SJCRH30 (cell line): ENCODE measurements around the gene SIN3B. TPM values are rescaled to one million over a fixed set of nuclear protein-coding genes. Genes with fewer than 3 reads are reported as not detected.

ENCODE experiments used
- DNase-seq, 2 experiments: peaks; one replicate each; pipeline ENCODE4 v3.0.0-alpha.2; 2015 to 2020
- H3K27ac ChIP-seq: fragments of 250-450 bp; sonication (Bioruptor Pico); 2 replicates; pipeline ENCODE4 v1.5.1; 2020; ENCODE audit warnings: mild to moderate bottlenecking, moderate library complexity
- H3K27me3 ChIP-seq: fragments of 250-450 bp; sonication (Bioruptor Pico); 2 replicates; pipeline ENCODE4 v1.5.1; 2020; ENCODE audit warnings: mild to moderate bottlenecking, moderate library complexity
- H3K36me3 ChIP-seq: fragments of 250-450 bp; sonication (Bioruptor Pico); 2 replicates; pipeline ENCODE4 v1.5.1; 2020; ENCODE audit warnings: mild to moderate bottlenecking, moderate library complexity
- H3K4me1 ChIP-seq: fragments of 250-450 bp; sonication (Bioruptor Pico); 2 replicates; pipeline ENCODE4 v1.5.1; 2020; ENCODE audit warnings: mild to moderate bottlenecking, moderate library complexity
- H3K4me3 ChIP-seq: fragments of 250-450 bp; sonication (Bioruptor Pico); 2 replicates; pipeline ENCODE4 v1.5.1; 2020; ENCODE audit warnings: mild to moderate bottlenecking, moderate library complexity
- H3K9me3 ChIP-seq: fragments of 250-450 bp; sonication (Bioruptor Pico); replicated peaks from 2 replicates; pipeline ENCODE4 v1.5.1; 2020; ENCODE audit warnings: mild to moderate bottlenecking, moderate library complexity
- total RNA-seq: library from RNA; depleted of rRNA; stranded (reverse); fragments of >200 nt; shearing (Covaris generic); gene quantifications from 2 replicates; pipeline ENCODE4 v1.2.3, GENCODE V29; 2014

Gene SIN3B
- total RNA-seq, 1 experiment from 2014 or later: 36.0 TPM

DNA sequence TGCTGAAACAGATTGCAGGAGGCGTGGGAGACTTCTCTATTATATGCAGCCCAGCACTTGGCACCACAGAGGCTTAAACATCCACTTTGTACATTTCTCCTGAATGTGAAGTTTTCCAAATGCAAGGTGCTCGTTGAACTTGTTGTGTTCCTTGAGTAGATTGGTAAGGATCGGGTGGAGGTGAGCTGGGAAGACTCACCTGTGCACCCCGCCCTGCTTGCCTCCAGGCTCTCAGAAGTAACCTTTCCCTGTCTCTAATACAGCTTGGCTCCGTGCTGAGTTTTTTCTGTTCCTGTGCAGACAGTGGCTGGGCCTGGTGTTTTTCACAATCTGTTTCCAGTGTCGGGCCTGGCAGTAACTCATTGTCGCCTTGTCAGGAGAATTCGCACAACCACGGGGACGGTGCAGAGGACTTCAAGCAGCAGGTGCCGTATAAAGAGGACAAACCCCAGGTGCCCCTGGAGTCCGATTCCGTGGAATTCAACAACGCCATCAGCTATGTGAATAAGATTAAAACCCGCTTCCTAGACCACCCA lies 12.3 kb downstream of the SIN3B start:
- H3K4me1 ChIP-seq: no peaks in the 10 kb centered on the region
- DNase-seq: no peak
- H3K36me3 ChIP-seq: peaks cover 69% of the 10 kb centered on the region

DNA sequence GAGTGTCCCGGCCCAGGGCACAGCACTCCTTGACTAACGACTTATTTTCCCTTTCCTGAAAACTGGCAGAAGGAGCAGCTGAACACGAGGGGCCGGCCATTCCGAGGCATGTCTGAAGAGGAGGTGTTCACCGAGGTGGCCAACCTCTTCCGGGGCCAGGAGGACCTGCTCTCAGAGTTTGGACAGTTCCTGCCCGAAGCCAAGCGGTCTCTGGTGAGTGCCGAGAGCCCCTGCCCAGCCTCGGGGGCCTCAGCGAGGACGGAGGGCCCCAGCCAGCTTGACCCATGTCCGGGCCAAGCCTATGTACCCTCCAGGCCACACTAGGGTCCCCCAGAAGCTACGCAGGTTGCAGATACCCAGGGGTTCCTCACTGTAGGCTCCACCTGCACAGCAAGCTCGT lies 17.7 kb downstream of the SIN3B start:
- peaks cover 81% of the 10 kb centered on the region for H3K36me3 ChIP-seq
- H3K27me3 ChIP-seq: no peaks in the 10 kb centered on the region
- no peak for DNase-seq
- H3K27ac ChIP-seq: no peak overlapping the region
- no peaks in the 10 kb centered on the region for H3K4me1 ChIP-seq
- H3K9me3 ChIP-seq: no peaks in the 10 kb centered on the region
- H3K4me3 ChIP-seq: no peak overlapping the region

More for the DNA sequence above, 12.3 kb downstream of the SIN3B start:
- no peak overlapping the region for H3K27ac ChIP-seq
- H3K4me3 ChIP-seq: no peak overlapping the region
- H3K27me3 ChIP-seq: no peaks in the 10 kb centered on the region
- H3K9me3 ChIP-seq: no peaks in the 10 kb centered on the region

DNA sequence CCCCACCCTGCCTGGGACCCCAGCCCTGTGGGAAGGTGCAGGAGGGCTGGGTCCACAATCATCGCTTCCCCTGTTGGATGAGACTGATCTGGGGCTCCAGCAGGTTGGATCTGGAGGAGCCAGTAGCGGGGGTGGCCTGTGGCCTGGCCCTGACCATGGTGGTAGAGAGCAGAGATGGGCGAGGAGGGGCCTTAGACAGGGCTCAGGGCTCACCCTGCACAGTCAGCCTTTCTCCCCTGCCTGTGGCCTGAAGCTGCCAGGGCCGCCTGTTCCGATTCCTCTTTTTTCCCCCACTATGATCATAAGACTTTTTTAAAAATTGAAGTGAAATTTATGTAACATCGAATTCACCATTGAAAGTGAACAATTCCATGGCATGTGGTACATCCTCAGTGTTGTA lies 18.2 kb downstream of the SIN3B start:
- Histone ChIP-seq H3K36me3 (peaks cover 82% of the 10 kb centered on the region), H3K27me3 (no peaks in the 10 kb centered on the region), H3K9me3 (no peaks in the 10 kb centered on the region), H3K27ac (no peak overlapping the region), H3K4me3 (no peak overlapping the region), H3K4me1 (no peaks in the 10 kb centered on the region)
- no peak for DNase-seq

DNA sequence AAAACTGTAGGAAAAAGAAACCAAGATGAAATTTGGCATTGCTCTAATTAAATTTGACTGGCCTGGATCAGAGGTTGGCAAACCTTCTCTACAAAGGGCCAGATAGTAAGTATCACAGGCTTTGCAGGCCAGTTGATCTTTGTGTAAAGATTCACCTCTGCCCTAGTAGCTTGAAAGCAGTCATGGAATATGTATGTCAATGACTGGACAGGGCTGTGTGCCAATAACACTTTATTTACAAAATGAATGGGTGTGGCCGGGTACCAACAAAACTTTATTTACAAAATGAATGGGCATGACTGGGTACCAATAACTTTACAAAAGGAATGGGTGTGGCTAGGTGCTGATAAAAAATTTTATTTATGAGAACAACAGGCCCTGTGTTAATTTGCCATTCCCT lies 20.0 kb downstream of the SIN3B start:
- H3K27ac ChIP-seq: no peak overlapping the region
- DNase-seq: no peak
- H3K9me3 ChIP-seq: no peaks in the 10 kb centered on the region
- peaks cover 75% of the 10 kb centered on the region for H3K36me3 ChIP-seq
- H3K27me3 ChIP-seq: no peaks in the 10 kb centered on the region
- H3K4me3 ChIP-seq: no peak overlapping the region
- no peaks in the 10 kb centered on the region for H3K4me1 ChIP-seq

DNA sequence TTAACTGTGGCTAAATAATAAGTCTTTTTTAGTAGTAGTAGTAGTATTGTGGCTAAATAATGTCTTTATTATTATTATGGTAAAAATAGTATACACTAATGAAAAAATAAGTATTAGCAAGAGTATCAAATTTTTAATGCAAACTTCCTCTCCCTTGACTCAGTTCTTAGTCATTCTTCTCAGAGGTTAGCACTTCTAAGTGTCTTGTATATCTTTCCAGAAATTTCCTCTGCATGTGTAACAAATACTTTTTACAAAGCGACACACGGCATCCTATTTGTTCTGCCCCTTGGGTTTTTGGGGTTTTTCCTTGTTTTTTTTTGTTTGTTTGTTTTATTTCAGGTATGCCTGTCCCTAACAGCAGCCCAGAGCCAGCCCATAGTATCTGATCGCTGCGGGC lies 20.9 kb downstream of the SIN3B start:
- Histone ChIP-seq H3K4me3 (no peak overlapping the region), H3K27me3 (no peaks in the 10 kb centered on the region), H3K4me1 (no peaks in the 10 kb centered on the region), H3K27ac (no peak overlapping the region), H3K36me3 (peaks cover 73% of the 10 kb centered on the region), H3K9me3 (no peaks in the 10 kb centered on the region)
- no peak for DNase-seq

DNA sequence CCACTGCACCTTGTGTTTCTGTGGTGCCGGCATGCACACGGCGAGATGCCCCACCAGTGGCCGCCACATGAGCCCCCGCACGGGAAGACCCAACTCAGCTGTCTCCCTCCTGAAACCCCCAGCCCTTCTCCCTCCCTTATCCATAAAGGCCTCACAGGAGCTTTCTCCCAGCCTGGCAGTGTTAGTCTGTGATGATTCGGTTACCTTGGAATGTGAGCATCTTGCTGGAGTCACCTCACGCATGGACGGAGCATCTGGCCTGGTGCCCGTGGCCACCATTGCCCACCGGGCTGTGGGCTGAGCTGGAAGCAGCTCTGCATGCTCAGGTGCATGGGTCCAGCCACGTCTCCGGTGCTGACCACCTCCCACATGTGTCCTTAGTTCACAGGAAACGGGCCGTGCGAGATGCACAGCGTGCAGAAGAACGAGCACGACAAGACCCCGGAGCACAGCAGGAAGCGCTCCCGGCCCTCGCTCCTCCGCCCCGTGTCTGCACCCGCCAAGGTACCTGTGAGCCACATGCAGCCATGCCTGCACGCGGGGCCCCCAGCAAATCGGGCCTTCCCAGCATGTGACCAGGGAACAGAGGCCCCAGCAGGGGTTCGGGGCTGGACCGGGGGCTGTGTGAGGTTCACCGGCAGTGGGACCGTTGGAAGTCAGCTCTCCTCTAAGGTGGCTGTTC lies 22.0 kb downstream of the SIN3B start:
- no peak overlapping the region for H3K4me3 ChIP-seq
- peaks cover 68% of the 10 kb centered on the region for H3K36me3 ChIP-seq
- no peak for DNase-seq
- H3K9me3 ChIP-seq: no peaks in the 10 kb centered on the region
- no peak overlapping the region for H3K27ac ChIP-seq
- no peaks in the 10 kb centered on the region for H3K27me3 ChIP-seq
- no peaks in the 10 kb centered on the region for H3K4me1 ChIP-seq

DNA sequence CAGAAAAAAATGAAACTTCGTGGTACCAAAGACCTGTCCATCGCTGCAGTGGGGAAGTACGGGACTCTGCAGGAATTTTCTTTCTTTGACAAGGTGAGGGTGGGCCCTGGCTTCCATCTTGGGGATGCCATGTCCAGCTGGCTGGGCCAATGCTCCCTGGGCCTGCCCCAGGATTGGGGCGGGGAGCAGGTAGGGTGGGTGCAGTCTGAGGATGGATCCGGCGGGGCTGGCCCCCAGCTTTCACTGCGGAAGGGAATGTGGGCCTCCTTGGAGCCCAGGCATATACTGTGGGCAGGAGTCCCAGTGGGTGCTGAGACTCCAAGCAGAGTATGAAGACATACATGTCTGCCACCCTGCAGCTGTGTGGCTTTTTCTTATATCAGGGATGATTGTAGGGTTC lies 23.9 kb downstream of the SIN3B start:
- peaks cover 50% of the 10 kb centered on the region for H3K36me3 ChIP-seq

DNA sequence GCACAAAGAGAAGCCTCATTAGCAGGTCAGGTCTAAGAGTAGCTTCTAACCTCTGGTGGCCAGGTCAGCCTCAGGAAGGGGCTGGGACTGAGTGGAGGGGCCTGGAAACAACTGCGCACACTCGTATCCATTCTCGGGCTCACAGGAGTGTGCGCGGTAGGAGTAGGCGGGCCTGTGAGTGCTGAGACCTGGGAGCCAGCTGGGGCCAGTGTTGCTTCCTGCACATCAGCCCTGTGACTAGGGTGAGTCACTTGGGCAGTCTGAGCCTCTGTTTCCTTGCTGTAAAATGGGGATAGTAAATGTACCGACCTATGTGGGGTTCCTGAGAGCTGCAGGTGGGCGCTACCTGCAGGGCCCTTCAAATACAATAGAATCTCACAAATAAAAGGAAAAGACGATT lies 26.9 kb downstream of the SIN3B start:
- Histone ChIP-seq H3K36me3 (peaks cover 29% of the 10 kb centered on the region), H3K27ac (no peak overlapping the region), H3K4me3 (no peak overlapping the region), H3K9me3 (no peaks in the 10 kb centered on the region), H3K27me3 (no peaks in the 10 kb centered on the region), H3K4me1 (no peaks in the 10 kb centered on the region)
- no peak for DNase-seq

More for the DNA sequence above, 23.9 kb downstream of the SIN3B start:
- no peaks in the 10 kb centered on the region for H3K27me3 ChIP-seq
- H3K27ac ChIP-seq: no peak overlapping the region
- no peak for DNase-seq
- no peaks in the 10 kb centered on the region for H3K4me1 ChIP-seq
- no peaks in the 10 kb centered on the region for H3K9me3 ChIP-seq
- H3K4me3 ChIP-seq: no peak overlapping the region

DNA sequence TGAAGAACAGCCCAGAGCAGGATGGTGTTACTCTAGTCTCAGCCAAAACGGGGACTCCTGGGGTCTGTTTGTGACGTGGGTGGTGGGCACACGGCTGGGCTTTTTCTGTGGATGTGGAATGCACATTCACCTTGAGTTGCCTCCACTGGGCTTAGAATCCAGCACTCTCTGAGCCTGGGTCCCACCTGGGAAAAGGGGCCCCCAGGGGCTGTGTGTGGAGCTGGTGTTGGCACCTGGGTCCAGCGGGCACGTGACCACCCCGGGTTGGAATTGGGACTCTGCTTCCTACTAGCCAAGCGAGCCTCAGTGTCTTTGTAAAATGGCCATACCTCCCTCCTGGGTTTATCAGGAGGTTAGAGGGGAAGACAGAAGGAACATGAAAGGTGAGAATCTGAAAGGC lies 30.4 kb downstream of the SIN3B start:
- H3K4me1 ChIP-seq: no peaks in the 10 kb centered on the region
- H3K27ac ChIP-seq: no peak overlapping the region
- no peaks in the 10 kb centered on the region for H3K27me3 ChIP-seq
- H3K9me3 ChIP-seq: no peaks in the 10 kb centered on the region
- peaks cover 20% of the 10 kb centered on the region for H3K36me3 ChIP-seq
- H3K4me3 ChIP-seq: no peak overlapping the region
- no peak for DNase-seq

DNA sequence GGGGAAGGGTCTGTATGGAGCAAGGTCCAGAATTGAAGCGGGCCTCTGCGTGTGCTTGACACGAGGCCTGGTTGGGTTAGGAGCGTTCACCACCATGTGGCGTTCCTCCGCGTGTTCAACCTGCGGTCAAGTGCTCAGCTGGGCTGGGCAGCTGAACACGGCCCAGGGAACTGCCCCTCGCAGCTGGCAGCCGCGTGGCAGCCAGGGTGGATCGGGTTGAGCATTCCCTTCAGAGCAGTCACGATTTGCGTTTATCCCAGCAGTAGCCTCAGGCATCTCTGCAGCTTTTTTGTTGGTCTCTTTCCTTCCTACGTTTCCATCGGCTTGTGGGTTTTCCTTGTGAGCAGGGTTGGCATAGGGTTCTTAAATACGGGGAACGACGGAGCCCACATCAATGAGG lies 30.9 kb downstream of the SIN3B start:
- Histone ChIP-seq H3K27ac (no peak overlapping the region), H3K9me3 (no peaks in the 10 kb centered on the region), H3K27me3 (no peaks in the 10 kb centered on the region), H3K4me3 (no peak overlapping the region), H3K36me3 (peaks cover 24% of the 10 kb centered on the region), H3K4me1 (no peaks in the 10 kb centered on the region)
- DNase-seq: no peak

DNA sequence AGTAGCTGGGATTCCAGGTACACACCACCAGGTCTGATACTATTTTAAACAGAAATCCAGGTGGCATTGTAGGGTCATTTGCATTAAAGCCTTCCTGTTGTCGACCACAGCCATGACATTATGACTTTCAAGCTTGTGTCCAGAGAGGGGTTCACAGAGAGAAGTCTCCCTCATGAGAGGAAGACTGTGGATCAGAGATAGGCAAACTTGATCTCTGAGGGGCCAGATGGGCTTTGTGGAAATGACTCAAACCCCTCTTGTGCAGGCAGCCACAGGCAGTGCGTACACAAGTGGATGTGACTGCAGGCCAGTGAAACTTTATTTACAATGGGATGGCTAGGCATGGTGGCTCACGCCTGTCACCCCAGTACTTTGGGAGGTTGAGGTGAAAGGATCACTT lies 31.8 kb downstream of the SIN3B start:
- no peak for DNase-seq
- Histone ChIP-seq H3K36me3 (peaks cover 24% of the 10 kb centered on the region), H3K27me3 (no peaks in the 10 kb centered on the region), H3K9me3 (no peaks in the 10 kb centered on the region), H3K4me3 (no peak overlapping the region), H3K27ac (no peak overlapping the region), H3K4me1 (no peaks in the 10 kb centered on the region)

DNA sequence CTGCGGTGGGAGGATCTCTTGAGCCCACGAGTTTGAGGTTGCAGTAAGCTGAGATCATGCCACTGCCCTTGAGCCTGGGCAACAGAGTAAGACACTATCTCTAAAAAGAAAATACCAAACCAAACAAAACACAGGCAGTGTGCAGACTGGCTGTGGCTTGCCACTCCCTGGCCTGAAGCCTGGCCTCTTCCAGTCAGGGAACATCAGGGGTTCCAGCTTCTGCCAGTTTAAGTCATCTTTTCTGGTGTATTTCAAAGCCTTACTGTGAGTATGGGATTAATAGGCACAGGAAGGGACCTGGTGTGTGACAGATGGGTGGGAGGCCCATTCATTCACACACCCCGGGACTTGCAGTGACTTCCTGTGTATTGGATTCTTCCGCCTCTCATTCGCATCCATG lies 32.6 kb downstream of the SIN3B start:
- no peak overlapping the region for H3K4me3 ChIP-seq
- H3K27me3 ChIP-seq: no peaks in the 10 kb centered on the region
- no peak for DNase-seq
- no peaks in the 10 kb centered on the region for H3K4me1 ChIP-seq
- H3K9me3 ChIP-seq: no peaks in the 10 kb centered on the region
- peaks cover 30% of the 10 kb centered on the region for H3K36me3 ChIP-seq
- H3K27ac ChIP-seq: no peak overlapping the region

DNA sequence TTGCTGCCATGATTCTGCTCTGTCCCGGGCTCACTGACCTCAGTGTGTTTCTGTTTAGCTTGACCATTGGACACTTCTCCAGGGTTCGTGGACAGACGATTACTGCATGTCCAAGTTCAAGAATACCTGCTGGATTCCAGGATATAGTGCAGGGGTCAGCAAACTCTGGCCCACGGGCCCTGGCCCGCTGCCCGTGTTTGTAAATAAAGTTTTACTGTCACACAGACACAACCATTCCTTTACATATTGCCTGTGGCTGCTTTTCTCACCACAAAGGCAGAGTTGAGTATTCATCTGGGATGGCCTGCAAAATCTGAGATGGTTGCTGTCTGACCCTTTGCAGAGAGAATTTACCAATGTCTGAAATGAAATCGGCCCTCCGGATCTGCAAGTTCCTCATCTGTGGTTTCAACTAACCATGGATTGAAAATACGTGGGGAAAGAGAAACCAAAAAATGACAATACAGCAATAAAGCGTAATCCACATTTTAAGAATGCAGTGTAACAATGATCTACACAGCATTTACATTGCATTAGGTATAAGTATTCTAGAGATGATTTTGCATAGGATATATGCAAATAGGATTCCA lies 33.7 kb downstream of the SIN3B start:
- peaks cover 38% of the 10 kb centered on the region for H3K36me3 ChIP-seq

DNA sequence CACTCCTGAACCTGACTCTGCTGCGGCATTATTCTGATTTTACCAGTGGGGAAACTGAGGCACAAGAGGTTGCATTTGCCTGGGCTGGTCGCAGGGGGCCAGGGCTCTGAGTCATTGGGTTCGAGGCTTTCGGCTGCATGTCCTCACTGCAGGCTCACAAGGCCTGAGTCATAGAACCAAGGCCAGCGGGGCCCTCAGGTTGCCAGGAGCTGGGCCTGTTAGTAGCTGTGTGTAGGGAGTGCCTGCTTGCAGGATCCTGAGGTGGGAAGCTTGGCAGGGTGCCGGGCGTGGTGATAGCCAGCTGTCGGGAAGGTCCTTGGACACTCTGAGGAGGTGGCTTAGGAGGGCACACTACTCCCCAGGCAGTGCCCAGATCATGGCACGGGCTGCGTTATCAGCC lies 38.0 kb downstream of the SIN3B start:
- DNase-seq: no peak
- no peak overlapping the region for H3K27ac ChIP-seq
- peaks cover 53% of the 10 kb centered on the region for H3K36me3 ChIP-seq
- H3K27me3 ChIP-seq: no peaks in the 10 kb centered on the region
- H3K9me3 ChIP-seq: no peaks in the 10 kb centered on the region
- no peak overlapping the region for H3K4me3 ChIP-seq
- H3K4me1 ChIP-seq: no peaks in the 10 kb centered on the region

More for the DNA sequence above, 33.7 kb downstream of the SIN3B start:
- Histone ChIP-seq H3K27me3 (no peaks in the 10 kb centered on the region), H3K27ac (no peak overlapping the region), H3K4me1 (no peaks in the 10 kb centered on the region), H3K9me3 (no peaks in the 10 kb centered on the region), H3K4me3 (no peak overlapping the region)
- no peak for DNase-seq

DNA sequence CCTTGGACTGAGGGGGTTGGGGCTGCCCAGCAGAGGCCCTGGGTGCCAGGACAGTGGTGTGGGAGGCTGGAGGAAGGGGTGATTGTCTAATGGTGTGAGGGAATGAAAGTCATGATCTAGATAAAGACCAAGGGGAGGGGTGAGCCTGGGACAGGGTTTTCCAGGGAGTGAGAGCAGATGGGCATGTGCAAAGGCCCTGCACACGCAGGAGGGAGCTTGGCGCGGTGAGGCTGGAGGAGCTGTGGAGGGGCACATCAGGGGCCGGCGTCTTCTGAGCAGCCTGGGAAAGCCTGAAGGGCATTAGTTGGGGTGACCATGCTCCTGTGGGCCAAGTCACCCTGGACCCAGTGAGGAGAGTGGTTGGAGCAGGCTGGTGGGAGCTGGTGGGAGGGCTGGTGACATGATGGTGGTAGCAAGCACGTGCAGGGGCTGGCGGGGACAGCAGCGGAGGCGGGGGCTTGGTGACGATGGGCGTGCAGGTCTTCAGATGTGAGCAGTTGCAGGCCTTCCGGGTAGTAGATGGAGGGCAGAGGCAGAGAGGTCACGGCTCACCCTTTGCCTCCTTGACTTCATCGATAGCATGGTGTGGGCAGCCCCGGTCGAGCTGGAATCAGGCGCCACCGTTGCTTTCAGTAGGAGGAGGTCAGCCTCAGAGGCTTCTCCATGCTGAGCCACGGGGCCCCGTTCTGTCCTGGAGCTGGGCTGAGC lies 39.4 kb downstream of the SIN3B start:
- Histone ChIP-seq H3K27ac (no peak overlapping the region), H3K9me3 (no peaks in the 10 kb centered on the region), H3K4me1 (no peaks in the 10 kb centered on the region), H3K27me3 (no peaks in the 10 kb centered on the region), H3K36me3 (peaks cover 53% of the 10 kb centered on the region), H3K4me3 (no peak overlapping the region)
- DNase-seq: no peak
